PC-9 (cell line): ENCODE results near the gene QRICH2. TPM values are rescaled to one million over a fixed set of nuclear protein-coding genes. Genes with fewer than 3 reads are reported as not detected.

Source experiments
- BruUV-seq: library from RNA; stranded (reverse); fragments of 400-500 nt; replicated peaks from 2 replicates; lab custom pipeline; 2021; lab: Mats Ljungman, UMichigan
- CTCF ChIA-PET: fragments of 300-600 bp; sonication (Branson Sonifier 250); formaldehyde crosslinking; loops from one replicate; lab custom pipeline; 2022; ENCODE audit warnings: antibody characterized with exemption; lab: Charles Lee
- POLR2A ChIA-PET: fragments of 300-600 bp; sonication (Branson Sonifier 250); formaldehyde crosslinking; loops from one replicate; lab custom pipeline; 2022; ENCODE audit warnings: antibody characterized with exemption; ENCODE audit not compliant: unreplicated experiment; lab: Charles Lee
- DNase-seq, 2 experiments: peaks; one replicate each; pipeline versions ENCODE4 v3.0.0 to v3.0.0-alpha.2; 2015 to 2022; ENCODE audit warnings: mixed read lengths in 1 of 2
- H2AFZ ChIP-seq: fragments of 200-600 bp; sonication (generic); 2 replicates; pipeline ENCODE4 v1.8.1; 2017; ENCODE audit warnings: antibody characterized with exemption
- H3F3A ChIP-seq: fragments of 200-600 bp; sonication (generic); 2 replicates; pipeline ENCODE4 v1.8.1; 2017; ENCODE audit warnings: antibody characterized with exemption, mild to moderate bottlenecking, low read depth; ENCODE audit not compliant: insufficient read depth
- H3K27ac ChIP-seq: fragments of 200-600 bp; sonication (generic); 2 replicates; pipeline ENCODE4 v1.6.1; 2016; ENCODE audit warnings: mixed run types
- H3K27me3 ChIP-seq: fragments of 200-600 bp; sonication (generic); 2 replicates; pipeline ENCODE4 v1.6.1; 2016; ENCODE audit warnings: low read depth, mixed run types; ENCODE audit not compliant: insufficient read depth
- H3K36me3 ChIP-seq: fragments of 200-600 bp; sonication (generic); 2 replicates; pipeline ENCODE4 v1.6.1; 2016; ENCODE audit warnings: low read depth, mixed run types
- H3K4me1 ChIP-seq: fragments of 200-600 bp; sonication (generic); replicated peaks from 2 replicates; pipeline ENCODE4 v1.6.1; 2016; ENCODE audit warnings: mixed run types; ENCODE audit not compliant: insufficient read depth
- H3K4me2 ChIP-seq: fragments of 200-600 bp; sonication (generic); 2 replicates; pipeline ENCODE4 v1.6.1; 2017; ENCODE audit warnings: mixed run types
- H3K4me3 ChIP-seq: fragments of 200-600 bp; sonication (generic); 2 replicates; pipeline ENCODE4 v1.6.1; 2016; ENCODE audit warnings: mixed run types
- H3K79me2 ChIP-seq: fragments of 200-600 bp; sonication (generic); 2 replicates; pipeline ENCODE4 v1.6.1; 2017; ENCODE audit warnings: low read depth, mixed run types
- H3K9me2 ChIP-seq: fragments of 200-600 bp; sonication (generic); 2 replicates; pipeline ENCODE4 v1.8.1; 2017; ENCODE audit warnings: mild to moderate bottlenecking; ENCODE audit not compliant: insufficient read depth
- H3K9me3 ChIP-seq: fragments of 200-600 bp; sonication (generic); 2 replicates; pipeline ENCODE4 v1.8.1; 2016; ENCODE audit warnings: low read depth; ENCODE audit not compliant: insufficient read depth
- H4K20me1 ChIP-seq: fragments of 200-600 bp; sonication (generic); 2 replicates; pipeline ENCODE4 v1.8.1; 2017; ENCODE audit not compliant: insufficient read depth
- EZH2 ChIP-seq: fragments of 200-600 bp; sonication (generic); IDR thresholded peaks from 2 replicates; pipeline ENCODE4 v1.8.0; 2017; ENCODE audit warnings: antibody characterized with exemption, low read depth
- intact Hi-C: fragments of 100-400 bp; cut with micrococcal nuclease; formaldehyde crosslinking; loops from one replicate; pipeline ENCODE4 v1.10.0; 2022; ENCODE audit not compliant: unreplicated experiment
- total RNA-seq: library from RNA; stranded (reverse); gene quantifications from 2 replicates; pipeline ENCODE4 v1.2.3, GENCODE V29; 2021
- TF ChIP-seq, protein P1 (sequence below): fragments of 200-600 bp; sonication (generic); conservative IDR thresholded peaks from 2 replicates; pipeline ENCODE4 v1.6.1; 2017; ENCODE audit warnings: mixed run types, antibody characterized with exemption, mild to moderate bottlenecking, moderate library complexity

The QRICH2 gene
- total RNA-seq, 1 experiment from 2014 or later, result 3.3 TPM

DNA sequence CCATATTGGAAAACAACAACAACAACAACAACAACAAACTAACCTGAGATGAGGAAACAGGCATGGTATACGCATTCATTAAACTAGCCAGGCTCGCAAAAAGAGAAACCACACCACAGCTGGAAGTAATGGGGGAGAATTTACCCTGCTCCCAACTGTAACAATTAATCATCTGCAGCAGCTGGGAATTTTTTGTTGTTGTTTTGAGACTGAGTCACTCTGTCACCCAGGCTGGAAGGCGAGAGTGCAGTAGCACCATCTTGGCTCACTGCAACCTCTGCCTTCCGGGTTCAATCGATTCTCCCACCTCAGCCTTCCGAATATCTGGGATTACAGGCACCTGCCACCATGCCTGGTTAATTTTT is 29.3 kb upstream of the QRICH2 start:
- intact Hi-C loops, result no loop called here
- H3K36me3 ChIP-seq, result no peaks in the 10 kb centered on the region
- H3K27me3 ChIP-seq, result no peaks in the 10 kb centered on the region
- no peak for DNase-seq
- no peak overlapping the region for H2AFZ ChIP-seq
- no peak overlapping the region for H3K27ac ChIP-seq
- H3K9me2 ChIP-seq, result no peaks in the 10 kb centered on the region
- no peak overlapping the region for H3K4me3 ChIP-seq
- 0 out of 2 replicates have a peak, but pooled peaks cover 2% of the 10 kb centered on the region for H3F3A ChIP-seq
- ChIA-PET POLR2A (no interaction called here), CTCF (interaction anchor here (0.5 kb wide), 1 partner anchor 364 kb away, joined by 3 read pairs; no protein-coding TSS in a partner anchor)
- no peaks in the 10 kb centered on the region for H3K9me3 ChIP-seq
- BruUV-seq, result no TSS peak
- no peaks in the 10 kb centered on the region for H4K20me1 ChIP-seq
- H3K4me2 ChIP-seq, result no peak overlapping the region
- no peaks in the 10 kb centered on the region for H3K4me1 ChIP-seq
- no peaks in the 10 kb centered on the region for H3K79me2 ChIP-seq
- TF ChIP-seq EZH2, result no peak
- TF ChIP-seq, protein P1, sequence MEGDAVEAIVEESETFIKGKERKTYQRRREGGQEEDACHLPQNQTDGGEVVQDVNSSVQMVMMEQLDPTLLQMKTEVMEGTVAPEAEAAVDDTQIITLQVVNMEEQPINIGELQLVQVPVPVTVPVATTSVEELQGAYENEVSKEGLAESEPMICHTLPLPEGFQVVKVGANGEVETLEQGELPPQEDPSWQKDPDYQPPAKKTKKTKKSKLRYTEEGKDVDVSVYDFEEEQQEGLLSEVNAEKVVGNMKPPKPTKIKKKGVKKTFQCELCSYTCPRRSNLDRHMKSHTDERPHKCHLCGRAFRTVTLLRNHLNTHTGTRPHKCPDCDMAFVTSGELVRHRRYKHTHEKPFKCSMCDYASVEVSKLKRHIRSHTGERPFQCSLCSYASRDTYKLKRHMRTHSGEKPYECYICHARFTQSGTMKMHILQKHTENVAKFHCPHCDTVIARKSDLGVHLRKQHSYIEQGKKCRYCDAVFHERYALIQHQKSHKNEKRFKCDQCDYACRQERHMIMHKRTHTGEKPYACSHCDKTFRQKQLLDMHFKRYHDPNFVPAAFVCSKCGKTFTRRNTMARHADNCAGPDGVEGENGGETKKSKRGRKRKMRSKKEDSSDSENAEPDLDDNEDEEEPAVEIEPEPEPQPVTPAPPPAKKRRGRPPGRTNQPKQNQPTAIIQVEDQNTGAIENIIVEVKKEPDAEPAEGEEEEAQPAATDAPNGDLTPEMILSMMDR, result no peak

DNA sequence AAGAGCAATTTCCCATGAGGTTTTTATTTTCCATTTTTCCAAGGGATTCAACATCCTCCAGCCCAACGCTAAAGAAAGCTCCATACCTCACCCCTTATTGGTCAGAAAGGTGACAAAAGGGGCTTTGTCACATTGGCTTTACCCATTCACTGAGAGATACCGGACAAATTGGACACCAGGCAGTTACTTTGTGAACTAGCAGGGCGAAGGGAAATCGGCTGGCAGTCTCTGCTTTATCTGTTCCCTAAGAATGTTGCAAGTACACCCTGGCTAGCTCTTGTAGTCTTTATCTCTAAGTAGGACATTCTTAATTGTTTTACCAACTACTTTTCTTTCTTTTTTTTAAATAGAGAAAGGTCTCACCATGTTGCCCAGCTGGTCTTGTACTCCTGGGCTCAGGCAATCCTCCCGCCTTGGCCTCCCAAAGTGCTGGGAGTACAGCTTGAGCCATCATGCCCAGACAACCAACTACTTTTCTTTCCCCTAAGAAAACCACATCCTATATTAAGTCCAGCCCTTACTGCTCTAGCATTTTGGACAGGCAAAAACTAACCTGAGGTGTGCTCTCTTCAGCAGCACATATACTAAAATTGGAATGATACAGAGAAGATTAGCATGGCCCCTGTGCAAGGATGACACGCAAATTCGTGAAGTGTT is 28.8 kb upstream of the QRICH2 start:
- Histone ChIP-seq H3K27ac (no peak overlapping the region), H3K9me2 (no peaks in the 10 kb centered on the region), H2AFZ (no peak overlapping the region), H3K9me3 (no peaks in the 10 kb centered on the region), H3K79me2 (no peaks in the 10 kb centered on the region), H3K4me1 (no peaks in the 10 kb centered on the region; the same call in 1 of the 2 replicates), H3K36me3 (no peaks in the 10 kb centered on the region), H3K4me2 (no peak overlapping the region), H3F3A (peaks cover 2% of the 10 kb centered on the region; the same call in 1 of the 2 replicates), H4K20me1 (no peaks in the 10 kb centered on the region), H3K4me3 (no peak overlapping the region), H3K27me3 (no peaks in the 10 kb centered on the region)
- no TSS peak for BruUV-seq
- POLR2A ChIA-PET, result no interaction called here
- DNase-seq, result no peak
- intact Hi-C loops, result no loop called here
- TF ChIP-seq, protein P1, result no peak
- TF ChIP-seq EZH2, result no peak
- CTCF ChIA-PET, result interaction anchor here (0.6 to 0.7 kb wide), 3 partner anchors 25 to 368 kb away, joined by 4 to 8 read pairs (median 6); no protein-coding TSS in a partner anchor

DNA sequence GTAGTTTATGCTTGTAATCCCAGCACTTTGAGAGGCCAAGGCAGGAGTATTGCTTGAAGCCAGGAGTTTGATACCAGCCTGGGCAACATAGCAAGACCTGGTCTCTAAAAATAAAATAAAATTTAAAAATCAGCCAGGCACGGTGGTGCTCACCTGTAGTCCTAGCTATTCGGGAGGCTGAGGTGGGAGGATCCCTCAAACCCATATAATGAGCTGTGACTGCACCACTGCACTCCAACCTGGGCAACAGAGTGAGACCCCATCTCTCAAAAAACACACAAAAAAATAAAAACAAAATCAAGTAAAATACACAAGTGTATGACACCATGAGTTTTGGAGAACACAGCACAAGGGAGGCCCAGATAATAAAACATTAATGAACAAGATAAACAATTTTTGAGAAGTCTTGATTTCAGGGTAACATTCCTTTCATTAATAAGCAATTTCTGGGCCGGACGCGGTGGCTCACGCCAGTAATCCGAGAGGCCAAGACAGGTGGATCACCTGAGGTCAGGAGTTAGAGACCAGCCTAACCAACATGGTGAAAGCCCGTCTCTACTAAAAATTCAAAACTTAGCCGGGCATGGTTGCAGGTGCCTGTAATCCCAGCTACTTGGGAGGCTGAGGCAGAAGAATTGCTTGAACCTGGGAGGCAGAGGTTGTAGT is 27.8 kb upstream of the QRICH2 start:
- Histone ChIP-seq H3K27me3 (no peaks in the 10 kb centered on the region), H3K9me3 (no peaks in the 10 kb centered on the region), H2AFZ (no peak overlapping the region), H3K27ac (no peak overlapping the region), H3K79me2 (no peaks in the 10 kb centered on the region), H3K4me1 (peaks cover 10% of the 10 kb centered on the region), H3K4me2 (no peak overlapping the region), H4K20me1 (no peaks in the 10 kb centered on the region), H3K4me3 (no peak overlapping the region), H3F3A (peaks cover 8% of the 10 kb centered on the region), H3K9me2 (no peaks in the 10 kb centered on the region), H3K36me3 (no peaks in the 10 kb centered on the region)
- ChIA-PET POLR2A (no interaction called here), CTCF (no interaction called here)
- TF ChIP-seq EZH2, result no peak
- TF ChIP-seq, protein P1, result no peak
- intact Hi-C loops, result no loop called here
- BruUV-seq, result no TSS peak
- no peak for DNase-seq
